UCSD-AML1 (cell line): ENCODE results near the gene ARPC4.
"Not testable (repeated sequence)": the region's sequence is repeated elsewhere in the genome, so short reads cannot be mapped to it uniquely, and the experiment has no call there.

Experiments
- DNase-seq: peaks from one replicate; lab custom pipeline; 2025; ENCODE audit not compliant: unreplicated experiment; lab: John Stamatoyannopoulos, UW

Gene ARPC4

DNA sequence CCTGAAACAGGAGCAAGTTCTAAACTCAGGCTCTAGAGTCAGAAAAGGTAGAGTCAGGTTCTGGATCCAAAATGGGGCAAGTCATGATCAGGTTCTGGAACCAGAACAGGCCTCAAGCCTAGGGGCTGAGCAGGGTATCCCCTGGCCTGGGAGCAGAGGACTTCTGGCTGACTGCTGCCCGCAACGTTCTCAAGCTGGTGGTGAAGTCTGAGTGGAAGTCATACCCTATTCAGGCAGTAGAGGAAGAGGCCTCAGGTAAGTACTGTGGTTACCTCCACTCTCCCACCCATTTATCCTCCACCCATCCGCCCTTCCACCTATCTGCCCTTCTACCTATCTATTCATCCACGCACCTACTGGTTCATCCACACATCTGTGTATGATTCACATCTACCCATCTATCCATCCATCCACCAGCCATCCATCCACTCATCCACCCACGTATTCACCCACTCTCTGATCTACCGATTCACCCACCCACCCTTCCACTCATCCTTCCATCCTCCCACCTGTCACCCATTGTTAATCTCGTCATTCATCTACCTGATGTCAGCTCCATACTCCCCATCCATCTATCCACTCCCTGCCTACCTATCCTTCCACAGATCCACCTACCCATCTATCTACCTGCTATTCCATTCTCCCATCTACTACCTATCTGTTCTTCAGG is 25.9 kb downstream of the ARPC4 start:
- DNase-seq: no peak

DNA sequence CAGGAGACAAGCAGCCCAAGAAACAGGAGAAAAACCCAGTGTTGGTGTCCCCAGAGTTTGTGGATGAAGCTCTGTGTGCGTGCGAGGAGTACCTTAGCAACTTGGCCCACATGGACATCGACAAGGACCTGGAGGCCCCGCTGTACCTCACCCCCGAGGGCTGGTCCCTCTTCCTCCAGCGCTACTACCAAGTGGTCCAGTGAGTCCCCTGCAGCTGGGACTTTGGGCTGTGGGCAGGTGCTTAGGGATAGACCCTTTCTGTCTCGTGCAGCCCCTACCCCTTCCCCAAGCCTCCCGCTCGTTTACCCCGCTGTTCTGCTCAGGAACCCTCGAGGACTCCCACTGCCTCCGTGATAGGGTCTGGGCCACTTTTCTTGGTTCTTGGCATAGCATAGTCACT is 27.7 kb downstream of the ARPC4 start:
- no peak for DNase-seq

DNA sequence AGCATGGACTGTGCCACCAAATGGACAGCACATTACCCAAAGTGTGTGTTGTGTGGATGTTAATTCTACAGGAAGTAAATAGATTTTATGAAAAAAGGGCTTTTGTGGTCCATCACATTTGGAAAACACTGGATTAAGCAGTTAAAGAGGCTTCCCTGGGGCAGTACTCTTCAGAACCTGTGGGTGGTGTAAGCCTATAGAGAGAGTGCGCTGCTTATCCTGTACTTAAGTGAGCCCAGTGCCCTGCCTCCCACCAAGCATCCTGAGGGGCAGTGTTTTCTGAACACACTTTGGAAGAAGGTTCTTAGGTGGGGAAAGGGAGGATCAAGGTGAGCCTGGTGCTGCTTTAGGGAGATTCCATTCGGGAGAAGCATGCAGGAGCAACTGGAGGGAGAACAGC is 28.1 kb downstream of the ARPC4 start:
- no peak for DNase-seq

DNA sequence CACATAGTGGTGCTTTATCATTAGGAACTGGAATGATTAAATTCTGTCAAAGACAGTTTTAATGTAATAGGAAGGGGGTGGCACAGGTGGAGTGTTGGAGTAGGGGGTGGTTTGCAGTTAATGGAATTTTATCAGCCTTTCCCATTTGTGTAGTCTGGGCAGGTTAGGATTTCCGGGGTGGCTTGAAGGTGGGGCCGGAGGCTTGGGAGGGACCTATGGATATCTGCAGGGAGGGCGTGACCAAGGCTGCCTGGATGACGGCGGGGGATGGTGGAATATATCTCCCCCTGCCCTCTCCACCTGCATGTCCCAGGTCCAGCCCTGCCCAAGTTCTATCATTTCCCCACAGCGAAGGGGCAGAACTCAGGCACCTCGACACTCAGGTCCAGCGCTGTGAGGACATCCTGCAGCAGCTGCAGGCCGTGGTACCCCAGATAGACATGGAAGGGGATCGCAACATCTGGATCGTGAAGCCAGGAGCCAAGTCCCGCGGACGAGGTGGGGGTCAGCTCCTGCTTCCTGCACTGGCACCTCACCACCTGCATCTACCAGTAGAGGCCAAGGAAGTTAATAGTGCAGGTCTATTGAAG is 32.7 kb downstream of the ARPC4 start:
- DNase-seq: no peak

DNA sequence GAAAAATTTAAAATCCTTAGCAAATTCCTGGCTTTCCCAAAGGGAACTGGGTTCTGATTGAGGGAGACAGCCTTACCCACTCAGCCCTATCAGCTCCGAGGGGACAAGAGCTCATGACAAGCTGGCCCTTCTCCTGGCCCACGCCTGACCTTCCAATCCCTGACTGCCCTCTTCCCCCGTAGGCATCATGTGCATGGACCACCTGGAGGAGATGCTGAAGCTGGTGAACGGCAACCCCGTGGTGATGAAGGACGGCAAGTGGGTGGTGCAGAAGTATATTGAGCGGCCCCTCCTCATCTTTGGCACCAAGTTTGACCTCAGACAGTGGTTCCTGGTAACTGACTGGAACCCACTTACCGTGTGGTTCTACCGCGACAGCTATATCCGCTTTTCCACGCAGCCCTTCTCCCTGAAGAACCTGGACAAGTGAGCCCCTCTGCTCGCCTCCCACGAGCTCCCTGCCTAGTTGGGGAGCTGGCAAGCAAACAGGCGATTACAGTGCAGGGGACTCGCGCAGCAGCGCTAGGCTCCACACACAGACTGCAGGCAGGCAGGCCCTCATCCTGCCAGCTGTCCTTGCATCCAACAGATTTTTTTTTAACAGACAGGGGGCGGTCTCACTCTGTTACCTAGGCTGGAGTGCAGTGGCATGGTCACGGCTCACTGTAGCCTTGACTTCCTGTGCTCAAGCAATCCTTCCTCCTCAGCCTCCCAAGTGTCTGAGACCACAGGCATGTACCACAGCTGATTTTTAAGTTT is 34.1 kb downstream of the ARPC4 start:
- peak; percentile 28 for DNase-seq

DNA sequence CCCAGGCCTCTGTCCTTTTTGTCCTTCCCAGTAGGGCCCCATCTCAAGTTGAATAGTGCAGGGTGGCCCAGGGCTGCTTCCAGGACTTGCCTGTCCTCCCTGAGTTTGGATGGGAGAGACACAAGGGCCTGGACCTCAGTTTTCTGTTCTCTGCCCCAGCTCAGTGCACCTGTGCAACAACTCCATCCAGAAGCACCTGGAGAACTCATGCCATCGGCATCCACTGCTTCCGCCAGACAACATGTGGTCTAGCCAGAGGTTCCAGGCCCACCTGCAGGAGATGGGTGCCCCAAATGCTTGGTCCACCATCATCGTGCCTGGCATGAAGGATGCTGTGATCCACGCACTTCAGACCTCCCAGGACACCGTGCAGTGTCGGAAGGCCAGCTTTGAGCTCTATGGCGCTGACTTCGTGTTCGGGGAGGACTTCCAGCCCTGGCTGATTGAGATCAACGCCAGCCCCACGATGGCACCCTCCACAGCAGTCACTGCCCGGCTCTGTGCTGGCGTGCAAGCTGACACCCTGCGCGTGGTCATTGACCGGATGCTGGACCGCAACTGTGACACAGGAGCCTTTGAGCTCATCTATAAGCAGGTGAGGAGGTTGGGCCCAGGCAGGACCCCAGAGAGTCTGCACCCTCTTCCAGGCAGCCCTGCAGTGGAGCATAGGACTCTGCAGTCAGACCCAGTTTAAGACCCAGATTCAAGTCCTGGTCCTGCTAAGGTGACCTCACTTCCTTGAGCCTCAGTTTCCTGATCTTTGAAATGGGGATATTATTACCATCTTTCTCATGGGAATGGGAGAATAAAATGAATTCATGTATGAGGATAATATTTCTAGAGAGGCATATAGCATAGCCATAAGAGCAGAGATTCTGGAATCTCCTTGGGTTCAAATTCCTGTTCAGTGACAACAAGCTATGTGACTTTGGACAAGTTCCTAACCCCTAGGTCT is 36.2 kb downstream of the ARPC4 start:
- DNase-seq: no peak

DNA sequence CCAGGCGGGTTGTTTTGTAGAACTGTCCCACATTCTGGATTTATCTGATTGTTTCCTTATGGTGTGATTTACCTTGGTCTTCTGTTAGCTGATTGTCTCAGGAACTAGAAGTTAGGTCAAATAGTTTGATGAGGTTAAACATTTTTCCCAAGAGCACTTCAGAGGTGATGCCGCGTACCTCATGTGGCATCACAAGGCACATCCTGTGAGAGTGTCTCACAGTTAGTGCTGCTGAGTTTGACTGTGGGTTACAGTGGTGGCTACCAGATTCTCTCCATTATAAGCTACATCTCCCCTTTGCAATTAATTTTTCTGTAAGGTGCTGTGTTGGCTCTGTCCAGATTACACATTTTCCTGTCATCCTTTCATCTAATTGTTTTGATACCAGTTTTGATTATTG is 38.4 kb downstream of the ARPC4 start:
- no peak for DNase-seq

DNA sequence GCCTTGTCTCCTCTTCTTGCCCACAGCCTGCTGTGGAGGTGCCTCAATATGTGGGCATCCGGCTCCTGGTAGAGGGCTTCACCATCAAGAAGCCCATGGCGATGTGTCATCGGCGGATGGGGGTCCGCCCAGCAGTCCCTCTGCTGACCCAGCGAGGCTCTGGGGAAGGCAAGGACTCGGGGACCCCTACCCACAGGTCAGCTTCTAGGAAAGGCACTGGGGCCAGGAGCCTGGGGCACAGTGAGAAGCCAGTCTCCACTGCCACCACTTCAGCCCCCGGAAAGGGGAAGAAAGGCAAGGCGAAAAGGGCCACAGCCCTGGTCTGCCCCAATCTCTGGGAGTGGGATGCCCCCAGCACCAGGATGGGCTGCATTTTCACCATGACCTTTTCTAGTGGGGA is 40.2 kb downstream of the ARPC4 start:
- no peak for DNase-seq

DNA sequence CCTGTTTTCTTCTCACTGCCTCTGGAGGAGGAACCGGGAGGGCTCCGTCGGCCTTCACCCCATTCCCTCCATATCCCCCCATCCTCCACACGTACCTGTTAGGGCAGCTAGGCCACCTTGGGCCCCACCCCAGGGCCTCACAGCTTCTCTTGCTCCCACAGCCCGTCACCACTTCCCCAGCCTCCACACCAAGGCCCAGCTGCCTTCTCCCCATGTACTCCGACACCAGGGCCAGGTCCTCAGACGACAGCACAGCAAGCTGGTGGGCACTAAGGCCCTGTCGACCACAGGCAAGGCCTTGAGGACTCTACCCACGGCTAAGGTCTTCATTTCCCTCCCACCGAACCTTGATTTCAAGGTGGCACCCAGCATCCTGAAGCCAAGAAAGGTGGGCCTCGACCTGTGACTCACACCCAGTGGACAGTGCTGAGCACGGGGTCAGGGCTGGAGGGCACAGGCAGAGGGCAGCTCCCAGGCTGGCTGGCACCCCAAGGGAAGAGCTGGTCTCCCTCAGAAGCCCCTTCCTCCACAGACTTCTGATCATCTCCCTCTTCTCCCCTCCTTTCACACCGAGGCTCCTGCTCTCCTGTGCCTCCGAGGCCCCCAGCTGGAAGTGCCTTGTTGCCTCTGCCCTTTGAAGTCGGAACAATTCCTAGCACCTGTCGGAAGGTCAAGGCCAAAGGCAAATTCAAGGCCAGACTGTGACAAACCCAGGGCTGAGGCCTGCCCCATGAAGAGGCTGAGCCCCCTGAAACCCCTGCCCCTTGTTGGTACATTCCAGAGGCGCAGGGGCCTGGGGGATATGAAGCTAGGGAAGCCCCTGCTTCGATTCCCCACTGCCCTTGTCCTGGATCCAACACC is 41.9 kb downstream of the ARPC4 start:
- no peak for DNase-seq

DNA sequence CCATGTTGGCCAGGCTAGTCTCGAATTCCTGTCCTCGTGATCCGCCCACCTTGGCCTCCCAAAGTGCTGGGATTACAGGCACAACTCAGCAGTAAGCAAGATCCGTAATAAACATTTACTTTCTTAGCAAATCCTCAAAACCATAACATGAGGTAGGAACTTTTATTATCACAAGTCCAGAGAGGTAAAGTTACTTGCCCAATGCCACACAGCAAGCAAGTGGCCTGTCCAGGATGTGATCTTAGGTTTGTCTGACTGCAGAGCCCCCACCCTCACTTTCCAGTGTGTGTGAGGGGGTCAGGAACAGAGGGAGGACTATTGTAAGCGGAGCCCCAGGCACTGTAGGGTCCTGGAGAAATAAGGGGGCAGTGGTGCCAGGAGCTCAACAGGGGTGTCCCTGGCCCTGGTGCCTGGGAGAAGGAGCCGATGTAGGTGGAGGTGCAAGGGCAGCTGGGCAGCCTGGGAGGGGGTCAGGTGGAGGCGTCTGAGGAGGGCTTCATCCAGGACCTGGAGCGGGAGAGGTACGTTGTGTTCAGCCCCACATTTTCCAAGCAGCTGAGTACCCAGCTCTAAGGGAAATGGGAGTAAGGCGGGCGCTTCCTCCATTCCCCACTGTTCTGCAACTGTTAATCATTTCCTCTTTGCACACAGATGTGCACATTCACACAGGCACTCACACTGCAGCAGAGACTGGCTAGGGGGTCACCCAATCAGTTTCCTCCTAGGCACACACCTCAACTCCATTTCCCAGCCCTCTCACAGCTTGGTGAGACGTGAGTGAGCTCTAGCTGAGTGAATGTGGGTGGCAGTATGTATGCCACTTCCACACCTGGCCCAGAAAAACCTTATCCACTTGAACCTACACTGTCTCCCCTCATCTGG is 45.1 kb downstream of the ARPC4 start:
- peak; percentile 59 for DNase-seq

DNA sequence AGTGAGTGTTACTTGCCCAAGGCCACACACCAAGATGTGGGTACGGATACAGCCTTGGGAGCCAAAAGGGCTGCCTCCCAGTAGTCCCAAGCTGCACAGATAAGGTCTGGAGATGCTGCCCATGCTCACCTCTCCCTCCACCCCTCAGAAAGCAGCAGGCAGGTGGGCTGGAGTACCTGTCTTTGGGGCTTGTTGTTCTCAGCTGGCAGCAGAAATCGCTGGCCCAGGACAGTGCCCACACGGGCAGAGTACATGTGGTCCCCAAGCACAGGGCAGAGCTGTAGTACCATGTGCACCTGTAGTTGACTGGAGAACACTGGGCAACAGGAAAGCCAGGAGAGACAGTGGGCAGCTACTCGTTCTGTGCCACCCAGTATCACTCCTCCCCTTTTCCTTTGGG is 46.0 kb downstream of the ARPC4 start:
- no peak for DNase-seq

DNA sequence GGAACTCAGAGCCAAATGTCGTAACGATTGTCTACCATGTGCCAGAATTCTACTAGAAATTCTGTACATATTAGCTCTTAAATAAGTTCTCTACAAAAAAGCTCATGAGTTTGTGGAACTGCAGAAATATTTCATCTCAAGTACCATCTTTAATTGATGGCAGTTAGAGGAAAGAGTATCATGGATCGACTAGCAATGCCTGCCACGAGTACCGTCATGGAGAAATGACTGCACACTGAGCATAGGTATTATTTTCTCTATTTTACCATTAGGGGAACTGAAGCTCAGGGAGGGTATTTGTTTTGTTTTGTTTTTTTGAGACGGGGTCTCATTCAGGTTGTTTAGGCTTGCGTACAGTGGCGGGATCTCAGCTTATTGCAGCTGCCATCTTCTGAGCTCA is 48.1 kb downstream of the ARPC4 start:
- no peak for DNase-seq

DNA sequence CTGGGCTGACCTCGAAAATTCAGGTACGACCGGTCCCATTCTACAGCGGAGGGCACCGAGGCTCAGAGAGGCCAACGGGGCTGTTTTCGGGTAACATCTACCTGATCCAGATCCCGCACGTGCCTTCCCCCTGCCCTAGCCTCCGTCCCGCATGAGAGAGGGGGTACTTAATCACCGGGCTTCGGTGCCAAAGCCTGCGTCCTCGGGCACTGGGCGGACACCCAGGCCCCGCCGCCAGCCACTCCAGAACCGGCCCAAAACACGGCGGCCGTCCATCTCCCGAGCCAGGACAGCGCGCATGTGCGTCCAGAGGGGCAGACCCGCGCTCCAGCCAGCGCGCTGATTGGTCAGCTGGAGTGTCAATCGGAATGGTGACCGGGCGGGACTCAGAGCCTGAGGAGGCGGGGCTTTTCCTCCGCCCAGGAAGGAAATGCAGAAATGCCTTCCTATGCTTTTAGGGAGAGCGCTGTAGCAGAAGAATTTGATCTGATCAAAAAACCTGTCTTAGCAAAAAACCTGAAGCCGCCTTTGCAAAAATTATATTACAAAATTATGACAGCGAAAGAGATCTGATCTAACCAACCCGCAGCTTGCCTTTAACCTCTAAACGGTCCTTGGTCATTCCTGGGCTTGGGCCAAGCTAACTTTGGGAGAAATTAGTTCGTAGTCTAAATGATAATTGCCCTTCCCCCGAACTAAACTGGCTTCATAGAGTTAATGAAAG is 51.0 kb downstream of the ARPC4 start, which contains the start of gene RPUSD3:
RPUSD3 (minus strand) TSS at position 294 of the 724 bp plus-strand sequence; CDS start at position 276, 18 bp downstream.
- DNase-seq: peak; percentile 95

DNA sequence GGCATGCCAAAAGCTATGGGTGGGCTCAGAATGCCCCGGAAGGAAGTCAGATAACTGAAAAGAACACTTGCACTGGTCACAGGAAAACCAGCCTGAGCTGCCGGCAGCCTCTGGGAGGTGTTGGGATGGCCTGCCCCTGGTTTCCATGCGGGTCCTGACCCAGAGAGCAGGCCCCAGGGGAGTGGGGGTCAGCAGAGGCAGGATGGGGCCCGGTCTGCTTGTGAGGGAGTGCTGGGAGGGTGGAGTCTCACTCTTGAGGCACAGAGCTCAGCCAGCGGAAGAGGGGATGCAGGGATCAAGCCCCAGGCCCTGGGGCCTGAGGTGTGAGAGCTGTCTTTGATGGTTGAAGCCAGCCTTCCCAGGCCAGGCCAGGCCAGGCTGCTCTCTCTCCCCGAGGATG is 53.3 kb downstream of the ARPC4 start:
- DNase-seq: peak; percentile 41

DNA sequence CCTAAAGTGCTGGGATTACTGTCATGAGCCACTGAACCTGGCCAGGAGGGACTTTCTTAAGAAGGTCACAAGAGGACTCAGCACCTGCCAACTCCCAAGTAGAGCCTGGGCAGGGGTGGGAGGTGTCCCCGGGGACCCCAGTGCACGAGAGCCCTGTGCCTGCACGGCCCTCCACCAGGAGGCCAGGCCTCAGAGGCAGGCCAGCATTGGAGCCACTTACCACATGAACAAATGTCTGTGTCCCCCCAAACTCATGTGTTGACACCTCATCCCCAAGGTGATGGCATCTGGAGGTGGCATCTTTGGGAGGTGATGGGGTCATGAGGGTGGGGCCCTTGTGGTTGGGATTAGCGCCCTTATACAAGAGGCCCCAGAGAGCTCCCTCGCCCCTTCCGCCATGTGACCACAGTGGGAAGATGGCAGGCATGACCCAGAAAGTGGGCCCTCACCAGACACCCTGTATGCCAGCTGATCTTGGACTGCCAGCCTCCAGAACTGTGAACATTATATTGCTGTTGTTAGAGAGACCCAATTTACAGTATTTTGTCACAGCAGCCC is 54.1 kb downstream of the ARPC4 start:
- no peak for DNase-seq

DNA sequence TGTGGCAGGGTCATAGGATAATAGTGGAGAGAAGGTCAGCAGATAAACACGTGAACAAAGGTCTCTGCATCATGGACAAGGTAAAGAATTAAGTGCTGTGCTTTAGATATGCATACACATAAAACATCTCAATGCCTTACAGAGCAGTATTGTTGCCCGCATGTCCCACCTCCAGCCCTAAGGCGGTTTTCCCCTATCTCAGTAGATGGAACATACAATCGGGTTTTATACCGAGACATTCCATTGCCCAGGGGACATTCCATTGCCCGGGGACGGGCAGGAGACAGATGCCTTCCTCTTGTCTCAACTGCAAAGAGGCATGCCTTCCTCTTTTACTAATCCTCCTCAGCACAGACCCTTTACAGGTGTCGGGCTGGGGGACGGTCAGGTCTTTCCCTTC is 55.0 kb downstream of the ARPC4 start:
- DNase-seq: not testable (repeated sequence)

DNA sequence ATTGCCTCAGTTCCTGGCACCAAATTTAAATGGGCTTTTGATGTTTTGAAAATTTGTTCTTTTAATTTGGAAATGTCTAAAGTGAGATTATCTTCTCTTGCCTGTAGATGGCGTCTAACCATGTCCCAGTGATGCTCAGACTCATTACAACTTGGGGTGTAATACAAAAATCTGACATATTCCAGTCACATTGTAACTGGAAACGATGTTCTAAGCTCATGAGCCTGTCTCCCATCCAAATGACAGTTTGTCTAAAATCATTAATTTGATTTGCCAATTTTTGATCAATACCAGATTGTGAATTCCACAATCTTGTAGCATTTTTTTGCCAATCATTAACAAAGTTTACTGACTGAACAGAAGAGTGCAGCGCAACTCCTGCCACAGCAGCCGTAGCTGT is 56.0 kb downstream of the ARPC4 start:
- not testable (repeated sequence) for DNase-seq

DNA sequence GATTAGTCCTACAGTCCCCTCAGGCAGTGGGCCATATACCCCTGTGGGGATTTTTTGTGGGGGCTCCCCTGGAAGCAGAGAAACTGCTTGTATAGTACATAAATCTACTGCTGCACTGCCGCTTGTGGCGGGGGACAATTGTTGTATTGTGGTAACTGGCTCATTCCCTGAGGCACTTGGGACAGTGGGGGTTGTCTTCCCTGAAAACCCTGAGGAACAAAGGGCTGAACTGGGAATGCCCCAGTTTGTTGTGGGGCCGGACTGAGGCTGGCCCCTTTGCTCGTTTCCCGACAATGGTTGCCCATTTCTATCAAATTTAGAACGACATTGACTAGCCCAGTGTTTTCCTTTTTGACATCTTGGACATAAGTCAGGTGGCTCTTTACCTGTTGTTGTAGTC is 58.5 kb downstream of the ARPC4 start:
- not testable (repeated sequence) for DNase-seq
